ENCODE results near the gene ADAM30. TPM values are rescaled to one million over a fixed set of nuclear protein-coding genes. Genes with fewer than 3 reads are reported as not detected.

ADAM30 gene
- total RNA-seq, 4 donors from 2014 or later, result not detected

GRCh38 chr1:119870917-119871596 lies 25.3 kb downstream of the ADAM30 start:
- intact Hi-C loops (cut with DNase I; ENCODE audit: low total_unique reads), result no loop called here
- H3K36me3 ChIP-seq, result no peaks in the 10 kb centered on the region
- peak overlapping the region in 1 of 2 donors; percentile 17 for H3K27ac ChIP-seq
- no peak overlapping the region for H3K4me3 ChIP-seq
- no peaks in the 10 kb centered on the region for H3K9me3 ChIP-seq
- peak; percentile 82 to 86 for DNase-seq
- no peaks in the 10 kb centered on the region for H3K27me3 ChIP-seq
- no peaks in the 10 kb centered on the region for H3K4me1 ChIP-seq
- TF ChIP-seq, protein P1, sequence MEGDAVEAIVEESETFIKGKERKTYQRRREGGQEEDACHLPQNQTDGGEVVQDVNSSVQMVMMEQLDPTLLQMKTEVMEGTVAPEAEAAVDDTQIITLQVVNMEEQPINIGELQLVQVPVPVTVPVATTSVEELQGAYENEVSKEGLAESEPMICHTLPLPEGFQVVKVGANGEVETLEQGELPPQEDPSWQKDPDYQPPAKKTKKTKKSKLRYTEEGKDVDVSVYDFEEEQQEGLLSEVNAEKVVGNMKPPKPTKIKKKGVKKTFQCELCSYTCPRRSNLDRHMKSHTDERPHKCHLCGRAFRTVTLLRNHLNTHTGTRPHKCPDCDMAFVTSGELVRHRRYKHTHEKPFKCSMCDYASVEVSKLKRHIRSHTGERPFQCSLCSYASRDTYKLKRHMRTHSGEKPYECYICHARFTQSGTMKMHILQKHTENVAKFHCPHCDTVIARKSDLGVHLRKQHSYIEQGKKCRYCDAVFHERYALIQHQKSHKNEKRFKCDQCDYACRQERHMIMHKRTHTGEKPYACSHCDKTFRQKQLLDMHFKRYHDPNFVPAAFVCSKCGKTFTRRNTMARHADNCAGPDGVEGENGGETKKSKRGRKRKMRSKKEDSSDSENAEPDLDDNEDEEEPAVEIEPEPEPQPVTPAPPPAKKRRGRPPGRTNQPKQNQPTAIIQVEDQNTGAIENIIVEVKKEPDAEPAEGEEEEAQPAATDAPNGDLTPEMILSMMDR (IDR thresholded peaks at IDR 0.05), result peak; percentile 73 to 97 (median 88)
- TF ChIP-seq POLR2A (IDR thresholded peaks at IDR 0.05), result no peak

DNA sequence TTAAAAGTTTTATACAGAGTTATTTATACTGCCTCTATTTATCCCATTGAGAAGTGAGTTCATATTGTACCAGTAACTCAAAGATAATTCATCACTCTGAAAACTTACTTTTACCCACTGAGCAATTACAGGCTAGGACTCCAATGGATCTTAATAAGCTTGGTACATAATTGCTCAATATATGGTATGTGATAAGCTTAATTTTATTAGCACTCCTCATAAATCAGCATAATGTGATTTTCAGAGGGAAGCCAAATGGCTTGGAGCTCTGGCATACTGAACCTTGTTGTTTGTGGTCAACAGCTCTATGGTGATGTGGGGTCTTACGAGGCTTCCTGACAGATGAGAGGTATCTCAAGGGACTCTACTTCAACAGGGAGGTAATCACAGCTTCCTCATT lies 26.3 kb downstream of the ADAM30 start:
- intact Hi-C loops (cut with DNase I; ENCODE audit: low total_unique reads), result no loop called here

DNA sequence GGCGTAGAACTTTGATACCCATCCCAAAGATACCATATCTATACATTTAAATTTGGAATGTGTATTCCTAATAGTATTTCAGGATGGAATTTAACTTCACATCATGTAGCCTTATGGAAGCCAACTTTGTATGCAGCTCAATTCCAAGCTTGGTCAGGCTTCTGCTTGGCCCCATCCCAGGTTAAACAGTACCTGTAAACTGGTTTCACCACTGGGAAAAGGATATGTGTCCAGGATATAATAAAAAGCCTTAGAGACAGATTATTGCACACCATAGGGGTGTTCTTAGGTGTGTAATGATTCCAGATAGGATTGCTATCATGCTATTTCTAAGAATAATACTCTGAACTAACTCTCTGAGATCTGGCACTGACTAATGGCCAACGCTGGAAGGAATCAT lies 28.1 kb downstream of the ADAM30 start:
- H3K27ac ChIP-seq, result no peak overlapping the region
- H3K4me3 ChIP-seq, result no peak overlapping the region
- intact Hi-C loops (cut with DNase I; ENCODE audit: low total_unique reads), result no loop called here
- H3K4me1 ChIP-seq, result no peaks in the 10 kb centered on the region
- H3K36me3 ChIP-seq, result no peaks in the 10 kb centered on the region
- no peak for TF ChIP-seq POLR2A (IDR thresholded peaks at IDR 0.05)
- TF ChIP-seq, protein P1 (IDR thresholded peaks at IDR 0.05), result no peak
- H3K27me3 ChIP-seq, result no peaks in the 10 kb centered on the region
- no peaks in the 10 kb centered on the region for H3K9me3 ChIP-seq
- no peak for DNase-seq

More for the DNA sequence above, 26.3 kb downstream of the ADAM30 start:
- Histone ChIP-seq H3K4me3 (no peak overlapping the region), H3K27me3 (no peaks in the 10 kb centered on the region), H3K9me3 (no peaks in the 10 kb centered on the region), H3K36me3 (no peaks in the 10 kb centered on the region), H3K4me1 (no peaks in the 10 kb centered on the region), H3K27ac (no peak overlapping the region)
- DNase-seq, result no peak
- TF ChIP-seq, protein P1 (IDR thresholded peaks at IDR 0.05), result no peak
- TF ChIP-seq POLR2A (IDR thresholded peaks at IDR 0.05), result no peak

DNA sequence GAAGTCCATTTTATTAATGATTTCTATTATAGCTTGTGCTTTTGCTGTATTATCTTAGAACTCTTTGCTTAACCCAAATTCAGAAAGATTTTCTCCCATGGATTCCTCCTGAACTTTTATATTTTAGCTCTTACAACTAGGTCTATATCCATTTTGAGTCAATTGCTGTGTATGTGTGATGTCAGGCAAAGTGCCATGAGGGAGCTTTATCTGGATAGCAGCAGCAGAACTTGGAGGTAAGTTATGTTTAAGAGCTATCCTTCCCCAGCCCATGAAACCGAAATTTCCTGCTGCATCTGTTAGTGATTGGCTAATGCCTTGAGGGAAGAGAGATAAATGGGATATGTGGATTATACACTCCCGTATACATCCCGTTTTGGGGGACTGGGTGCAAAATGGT lies 29.9 kb downstream of the ADAM30 start:
- no peak overlapping the region for H3K27ac ChIP-seq
- H3K36me3 ChIP-seq, result no peaks in the 10 kb centered on the region
- H3K4me1 ChIP-seq, result no peaks in the 10 kb centered on the region
- H3K9me3 ChIP-seq, result no peaks in the 10 kb centered on the region
- no peak overlapping the region for H3K4me3 ChIP-seq
- H3K27me3 ChIP-seq, result no peaks in the 10 kb centered on the region
- TF ChIP-seq POLR2A (IDR thresholded peaks at IDR 0.05), result no peak
- TF ChIP-seq, protein P1 (IDR thresholded peaks at IDR 0.05), result no peak
- no peak for DNase-seq
- intact Hi-C loops (cut with DNase I; ENCODE audit: low total_unique reads), result no loop called here

DNA sequence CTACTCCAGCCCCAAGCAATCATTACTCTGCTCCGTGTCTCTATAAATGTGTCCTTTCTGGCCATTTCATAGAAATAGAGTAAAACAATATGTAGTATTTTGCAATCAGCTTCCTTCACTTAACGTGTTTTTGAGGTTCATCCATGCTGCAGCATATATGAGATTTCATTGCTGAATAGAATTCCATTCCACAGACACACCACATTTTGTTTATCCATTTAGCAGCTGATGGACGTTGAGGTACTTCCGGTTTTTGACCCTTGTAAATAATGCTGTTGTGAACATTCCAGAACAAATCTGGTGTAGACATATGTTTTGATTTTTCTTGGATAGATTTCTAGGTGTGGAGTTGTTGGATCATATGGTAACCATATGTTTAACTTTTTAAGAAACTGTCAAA lies 30.7 kb downstream of the ADAM30 start:
- TF ChIP-seq POLR2A (IDR thresholded peaks at IDR 0.05), result no peak
- TF ChIP-seq, protein P1 (IDR thresholded peaks at IDR 0.05), result no peak
- no peaks in the 10 kb centered on the region for H3K27me3 ChIP-seq
- no peak overlapping the region for H3K27ac ChIP-seq
- DNase-seq, result no peak
- no peak overlapping the region for H3K4me3 ChIP-seq
- intact Hi-C loops (cut with DNase I; ENCODE audit: low total_unique reads), result no loop called here
- no peaks in the 10 kb centered on the region for H3K9me3 ChIP-seq
- H3K36me3 ChIP-seq, result no peaks in the 10 kb centered on the region
- H3K4me1 ChIP-seq, result no peaks in the 10 kb centered on the region

Data from uterus (tissue), 4 donors.